Thoracic aorta (tissue), 2 donors: ENCODE results near the gene MYL7. TPM values are rescaled to one million over a fixed set of nuclear protein-coding genes. Genes with fewer than 3 reads are reported as not detected.

Source experiments
- ATAC-seq: fragments of 150-250 bp; one replicate; pipeline ENCODE4 v1.8.0; 2017; ENCODE audit warnings: low read depth; ENCODE audit not compliant: insufficient number of reproducible peaks, low FRiP score
- DNase-seq: peaks from one replicate; pipeline ENCODE4 v3.0.0-alpha.2; 2020; ENCODE audit warnings: low spot score
- H3K27ac ChIP-seq, 2 donors: fragments of 200-600 bp; sonication (generic); 1 replicate in 1 of 2; 2 replicates in 1 of 2; pipeline ENCODE4 v1.5.1; 2016; ENCODE audit warnings: mild to moderate bottlenecking in 2 of 2, moderate library complexity in 2 of 2
- H3K27me3 ChIP-seq: fragments of 200-600 bp; sonication (generic); replicated peaks from 2 replicates; pipeline ENCODE4 v1.6.0; 2016; ENCODE audit warnings: mild to moderate bottlenecking; ENCODE audit not compliant: insufficient read depth
- H3K36me3 ChIP-seq: fragments of 200-600 bp; sonication (generic); one replicate; pipeline ENCODE4 v1.5.1; 2016
- H3K4me1 ChIP-seq, 2 donors: fragments of 200-600 bp; sonication (generic); 1 replicate in 1 of 2; 2 replicates in 1 of 2; pipeline versions ENCODE4 v1.5.1 to v1.6.0; 2016; ENCODE audit warnings: low read depth in 2 of 2, mild to moderate bottlenecking in 1 of 2; ENCODE audit not compliant: control insufficient read depth in 1 of 2
- H3K4me3 ChIP-seq: fragments of 200-600 bp; sonication (generic); 2 replicates; pipeline ENCODE4 v1.5.1; 2016; ENCODE audit warnings: mild to moderate bottlenecking
- H3K9me3 ChIP-seq: fragments of 200-600 bp; sonication (generic); 2 replicates; pipeline ENCODE4 v1.5.1; 2016
- total RNA-seq, 2 donors: library from RNA; depleted of rRNA; stranded (reverse); fragments of >200 nt; gene quantifications; one replicate each; pipeline versions ENCODE4 v1.1.0 to v1.2.3, GENCODE V29; 2016
- TF ChIP-seq, protein P1 (sequence below): fragments of 200-600 bp; sonication (generic); IDR thresholded peaks from one replicate; pipeline ENCODE4 v1.5.1; 2019; ENCODE audit warnings: antibody characterized with exemption

The MYL7 gene
- total RNA-seq, 2 donors from 2014 or later, result not detected

DNA sequence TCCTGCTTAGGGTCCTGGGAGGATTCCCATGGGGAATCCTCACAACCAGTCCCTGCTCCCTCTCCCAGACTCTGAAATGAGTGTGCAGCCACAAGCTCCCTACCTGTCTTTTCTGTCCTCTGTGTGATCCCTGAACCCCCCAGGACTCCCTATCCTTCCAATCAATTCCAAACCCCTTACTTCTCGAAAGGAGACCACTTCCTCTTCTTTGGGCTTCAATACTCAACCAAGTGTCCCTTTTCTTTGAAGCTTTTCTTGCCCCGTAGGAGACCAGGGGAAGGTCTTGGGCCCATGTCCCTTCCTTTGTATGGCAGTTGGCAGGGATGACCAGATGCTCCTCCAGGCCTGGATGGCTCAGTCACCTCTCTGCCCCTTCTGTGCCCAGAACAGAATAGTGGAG lies 35.3 kb downstream of the MYL7 start:
- TF ChIP-seq, protein P1, sequence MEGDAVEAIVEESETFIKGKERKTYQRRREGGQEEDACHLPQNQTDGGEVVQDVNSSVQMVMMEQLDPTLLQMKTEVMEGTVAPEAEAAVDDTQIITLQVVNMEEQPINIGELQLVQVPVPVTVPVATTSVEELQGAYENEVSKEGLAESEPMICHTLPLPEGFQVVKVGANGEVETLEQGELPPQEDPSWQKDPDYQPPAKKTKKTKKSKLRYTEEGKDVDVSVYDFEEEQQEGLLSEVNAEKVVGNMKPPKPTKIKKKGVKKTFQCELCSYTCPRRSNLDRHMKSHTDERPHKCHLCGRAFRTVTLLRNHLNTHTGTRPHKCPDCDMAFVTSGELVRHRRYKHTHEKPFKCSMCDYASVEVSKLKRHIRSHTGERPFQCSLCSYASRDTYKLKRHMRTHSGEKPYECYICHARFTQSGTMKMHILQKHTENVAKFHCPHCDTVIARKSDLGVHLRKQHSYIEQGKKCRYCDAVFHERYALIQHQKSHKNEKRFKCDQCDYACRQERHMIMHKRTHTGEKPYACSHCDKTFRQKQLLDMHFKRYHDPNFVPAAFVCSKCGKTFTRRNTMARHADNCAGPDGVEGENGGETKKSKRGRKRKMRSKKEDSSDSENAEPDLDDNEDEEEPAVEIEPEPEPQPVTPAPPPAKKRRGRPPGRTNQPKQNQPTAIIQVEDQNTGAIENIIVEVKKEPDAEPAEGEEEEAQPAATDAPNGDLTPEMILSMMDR, result no peak
- DNase-seq (no peak), ATAC-seq (no peak)
- Histone ChIP-seq H3K4me3 (peak overlapping the region; percentile 78), H3K36me3 (peaks cover 34% of the 10 kb centered on the region), H3K9me3 (no peaks in the 10 kb centered on the region), H3K27ac (peak overlapping the region; percentile 99 to 100), H3K4me1 (peaks cover 47 to 84% of the 10 kb centered on the region in 2 donors), H3K27me3 (no peaks in the 10 kb centered on the region)

DNA sequence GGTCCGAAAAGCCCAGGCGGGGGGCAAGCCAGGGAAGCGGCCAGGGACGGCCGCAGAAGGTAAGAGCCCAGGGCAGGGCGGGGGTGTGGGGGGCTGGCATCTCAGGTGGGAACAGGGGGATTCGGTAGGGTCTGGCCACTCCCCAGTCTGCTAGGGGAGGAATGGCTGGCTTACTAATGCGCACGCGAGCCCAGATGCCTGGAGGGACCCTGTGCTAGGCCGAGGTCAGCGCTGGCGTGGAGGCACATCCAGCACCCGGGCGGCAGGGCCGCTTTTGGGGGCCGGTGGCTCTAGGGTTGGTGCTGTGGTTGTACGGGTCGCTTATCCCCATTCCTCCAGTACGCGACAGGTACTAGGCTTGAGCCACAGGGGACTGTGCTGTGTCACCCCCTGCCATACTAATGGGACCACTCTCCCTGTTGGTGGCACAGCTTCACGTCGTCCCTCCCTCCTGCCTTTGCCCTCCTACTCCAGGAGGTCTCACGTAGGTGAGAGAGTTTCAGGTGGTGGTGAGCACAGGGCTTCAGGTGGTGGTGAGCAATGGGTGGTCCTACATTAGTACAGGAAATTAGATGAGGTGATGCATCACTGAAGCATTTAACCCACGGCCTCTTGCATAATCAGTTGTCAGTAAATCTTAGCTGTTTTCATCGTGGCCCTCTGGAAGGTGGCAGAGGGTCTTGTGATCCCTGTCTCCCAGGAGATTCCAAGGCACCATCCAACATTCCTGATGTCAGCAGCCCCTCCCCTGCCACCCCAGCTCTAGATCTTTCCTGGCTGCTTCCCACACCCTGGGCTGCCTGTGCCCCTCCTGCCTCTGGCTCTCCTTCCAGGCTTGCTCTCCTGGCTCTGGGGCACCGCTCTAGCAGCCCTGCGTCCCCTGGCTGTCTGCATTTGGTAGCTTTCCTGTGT lies 36.0 kb downstream of the MYL7 start:
- H3K4me3 ChIP-seq, result peak overlapping the region; percentile 78
- peaks cover 47 to 84% of the 10 kb centered on the region in 2 donors for H3K4me1 ChIP-seq
- DNase-seq, result no peak
- no peaks in the 10 kb centered on the region for H3K27me3 ChIP-seq
- H3K9me3 ChIP-seq, result no peaks in the 10 kb centered on the region
- peaks cover 27% of the 10 kb centered on the region for H3K36me3 ChIP-seq
- TF ChIP-seq, protein P1, result no peak
- peak overlapping the region; percentile 99 to 100 for H3K27ac ChIP-seq
- ATAC-seq, result peak; percentile 21

DNA sequence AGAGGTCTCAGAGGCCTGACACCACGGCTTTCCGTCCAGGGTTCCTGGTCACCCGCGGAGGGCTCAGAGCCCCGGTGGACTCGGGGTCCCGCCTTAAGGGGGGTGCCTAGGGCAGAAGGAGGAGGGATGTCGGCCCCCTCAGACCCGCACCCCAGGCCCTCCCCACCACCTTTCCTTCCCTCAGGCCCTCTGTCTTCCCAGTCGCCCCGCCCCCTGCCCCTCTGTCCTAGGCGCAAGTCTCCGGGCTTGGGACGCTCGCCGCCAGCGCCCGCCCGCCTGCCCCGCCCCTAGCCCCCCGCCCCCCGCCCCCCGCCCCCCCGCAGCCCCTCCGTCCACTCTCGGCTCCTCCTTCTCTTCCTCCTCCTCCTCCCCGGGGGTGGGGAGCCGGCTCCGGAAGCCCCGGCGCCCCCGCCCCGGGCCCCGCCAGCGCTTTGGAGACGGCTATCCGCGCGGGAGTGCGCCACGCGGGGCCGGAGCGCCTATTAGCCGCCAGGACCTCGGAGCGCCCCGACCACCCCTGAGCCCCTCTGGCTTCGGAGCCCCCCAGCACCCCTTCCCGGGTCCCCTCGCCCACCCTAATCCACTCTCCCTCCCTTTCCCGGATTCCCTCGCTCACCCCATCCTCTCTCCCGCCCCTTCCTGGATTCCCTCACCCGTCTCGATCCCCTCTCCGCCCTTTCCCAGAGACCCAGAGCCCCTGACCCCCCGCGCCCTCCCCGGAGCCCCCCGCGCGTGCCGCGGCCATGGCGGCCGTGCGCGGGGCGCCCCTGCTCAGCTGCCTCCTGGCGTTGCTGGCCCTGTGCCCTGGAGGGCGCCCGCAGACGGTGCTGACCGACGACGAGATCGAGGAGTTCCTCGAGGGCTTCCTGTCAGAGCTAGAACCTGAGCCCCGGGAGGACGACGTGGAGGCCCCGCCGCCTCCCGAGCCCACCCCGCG lies 36.9 kb downstream of the MYL7 start, which contains the start of gene AEBP1:
TSS of gene AEBP1 (plus strand) at position 423 of the 937 bp plus-strand sequence. CDS start at position 744, 321 bp downstream.
- no peaks in the 10 kb centered on the region for H3K9me3 ChIP-seq
- TF ChIP-seq, protein P1, result no peak
- no peaks in the 10 kb centered on the region for H3K27me3 ChIP-seq
- peak within 1 kb of the TSS; percentile 78 for H3K4me3 ChIP-seq
- H3K36me3 ChIP-seq, result peaks cover 18% of the 10 kb centered on the region
- ATAC-seq (no peak), DNase-seq (no peak)
- H3K4me1 ChIP-seq, result peaks cover 50 to 84% of the 10 kb centered on the region in 2 donors
- peak within 1 kb of the TSS; percentile 99 to 100 for H3K27ac ChIP-seq

DNA sequence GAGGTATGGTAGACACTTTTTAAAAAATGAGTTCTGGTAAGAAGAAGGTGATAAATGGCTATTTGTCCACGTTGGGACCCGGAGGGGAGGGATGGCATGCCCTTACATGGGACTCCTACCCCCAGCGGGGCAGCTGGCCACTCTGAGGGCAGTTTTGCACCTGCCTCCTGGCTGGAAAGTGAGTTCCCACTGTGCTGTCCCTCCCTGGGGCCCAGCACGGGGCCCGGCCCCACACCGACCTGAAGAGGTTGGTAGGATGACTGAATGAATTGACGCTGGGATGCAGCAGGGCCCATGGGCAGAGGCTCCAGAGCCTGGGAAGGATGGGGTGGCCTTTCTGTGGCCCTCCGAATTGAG lies 37.6 kb downstream of the MYL7 start:
- DNase-seq (no peak), ATAC-seq (no peak)
- Histone ChIP-seq H3K9me3 (no peaks in the 10 kb centered on the region), H3K36me3 (peaks cover 11% of the 10 kb centered on the region), H3K4me3 (peak overlapping the region; percentile 78), H3K4me1 (peaks cover 45 to 79% of the 10 kb centered on the region in 2 donors), H3K27me3 (no peaks in the 10 kb centered on the region), H3K27ac (peak overlapping the region; percentile 96 to 100)
- TF ChIP-seq, protein P1, result no peak
